Upper lobe of right lung (tissue), 1 donor: ENCODE data around the gene MCUR1. TPM values are rescaled to one million over a fixed set of nuclear protein-coding genes. Genes with fewer than 3 reads are reported as not detected.
"Not testable (repeated sequence)": the region's sequence is repeated elsewhere in the genome, so short reads cannot be mapped to it uniquely, and the experiment has no call there.

Experiments
- ATAC-seq: fragments of 200-7000 bp; cut with Tn5 transposase; one replicate; pipeline ENCODE4 v1.9.1; 2020; ENCODE audit warnings: mild to moderate bottlenecking, moderate library complexity
- DNase-seq: peaks from one replicate; pipeline ENCODE4 v3.0.0-alpha.2; 2020
- H3K27ac ChIP-seq: fragments of 200-600 bp; one replicate; pipeline ENCODE4 v1.8.0; 2022
- H3K27me3 ChIP-seq: fragments of 200-600 bp; one replicate; pipeline ENCODE4 v1.8.0; 2022; ENCODE audit warnings: mild to moderate bottlenecking
- H3K36me3 ChIP-seq: fragments of 200-600 bp; one replicate; pipeline ENCODE4 v1.8.0; 2022
- H3K4me1 ChIP-seq: fragments of 200-600 bp; one replicate; pipeline ENCODE4 v1.8.0; 2022
- H3K4me3 ChIP-seq: fragments of 200-600 bp; one replicate; pipeline ENCODE4 v1.8.0; 2022; ENCODE audit warnings: mild to moderate bottlenecking
- H3K9me3 ChIP-seq: fragments of 200-600 bp; one replicate; pipeline ENCODE4 v1.8.0; 2022
- CTCF ChIP-seq: fragments of 200-600 bp; IDR thresholded peaks from one replicate; pipeline ENCODE4 v1.8.0; 2022; ENCODE audit warnings: antibody characterized with exemption
- intact Hi-C: fragments of 100-400 bp; cut with DNase I; formaldehyde crosslinking; loops from one replicate; pipeline ENCODE4 v1.11.0; 2022
- long read RNA-seq: library from polyadenylated mRNA; unstranded; transcript quantifications from one replicate; pipeline ENCODE4 v2.0.0, GENCODE V29; 2021
- total RNA-seq: library from RNA; stranded (reverse); fragmentation: NEBNext Ultra II Directional; extraction: Animal tissue kit (Norgen Biotek cat#: 25700); gene quantifications from one replicate; pipeline ENCODE4 v1.2.1, GENCODE V29; 2021
- donor health status: DM: no; HTN: yes; CAD: no; lungs with severe emphysema.

Gene MCUR1
- total RNA-seq = 35.0 TPM
- long read RNA-seq, full-length matches to known transcripts = 35 of 49 reads
- long read RNA-seq, partial matches to known transcripts = 2 of 49 reads
- long read RNA-seq, other reads (novel, unspliced or antisense) = 12 of 49 reads

- ATAC-seq (peak; percentile 95), DNase-seq (peak; percentile 94)
- Histone ChIP-seq H3K27me3 (no peaks in the 10 kb centered on the region), H3K27ac (peak within 1 kb of the TSS; percentile 92), H3K36me3 (no peaks in the 10 kb centered on the region), H3K4me3 (peak within 1 kb of the TSS; percentile 85), H3K9me3 (no peaks in the 10 kb centered on the region), H3K4me1 (peaks cover 39% of the 10 kb centered on the region)
- intact Hi-C loops = no loop called here
- TF ChIP-seq CTCF = peak; percentile 8
These were observed at the start of gene MCUR1 for GRCh38 chr6:13814176-13814937. TSS of gene MCUR1 (minus strand) at chr6:13814557. CDS start at chr6:13814429, 128 bp downstream.

- TF ChIP-seq CTCF = no peak
- DNase-seq (no peak), ATAC-seq (peak; percentile 27)
- H3K27ac ChIP-seq = no peak overlapping the region
- H3K27me3 ChIP-seq = peaks cover 16% of the 10 kb centered on the region
- no peaks in the 10 kb centered on the region for H3K4me1 ChIP-seq
- intact Hi-C loops = no loop called here
- no peaks in the 10 kb centered on the region for H3K9me3 ChIP-seq
- no peaks in the 10 kb centered on the region for H3K36me3 ChIP-seq
- no peak overlapping the region for H3K4me3 ChIP-seq
These were observed 49.4 kb upstream of the MCUR1 start for GRCh38 chr6:13863699-13864155.

- H3K4me3 ChIP-seq, H3K4me1 ChIP-seq, DNase-seq, intact Hi-C loops, ATAC-seq, H3K9me3 ChIP-seq, H3K27ac ChIP-seq, H3K36me3 ChIP-seq: not testable (repeated sequence)
- H3K27me3 ChIP-seq = peaks cover 17% of the 10 kb centered on the region
These were observed 46.3 kb upstream of the MCUR1 start for GRCh38 chr6:13860556-13861185.

GRCh38 chr6:13859871-13860555, 45.7 kb upstream of the MCUR1 start:
- Histone ChIP-seq H3K4me3 (peak overlapping the region; percentile 33), H3K36me3 (no peaks in the 10 kb centered on the region), H3K27me3 (peaks cover 17% of the 10 kb centered on the region), H3K9me3 (no peaks in the 10 kb centered on the region), H3K27ac (no peak overlapping the region), H3K4me1 (no peaks in the 10 kb centered on the region)
- ATAC-seq (peak; percentile 48), DNase-seq (no peak)
- intact Hi-C loops = no loop called here
- no peak for TF ChIP-seq CTCF

GRCh38 chr6:13854716-13855250, 40.4 kb upstream of the MCUR1 start:
- no peaks in the 10 kb centered on the region for H3K36me3 ChIP-seq
- TF ChIP-seq CTCF = no peak
- intact Hi-C loops = no loop called here

More at GRCh38 chr6:13854716-13855250, 40.4 kb upstream of the MCUR1 start:
- ATAC-seq (no peak), DNase-seq (no peak)
- no peak overlapping the region for H3K4me3 ChIP-seq
- H3K9me3 ChIP-seq = no peaks in the 10 kb centered on the region
- no peak overlapping the region for H3K27ac ChIP-seq
- peaks cover 10% of the 10 kb centered on the region for H3K27me3 ChIP-seq
- H3K4me1 ChIP-seq = no peaks in the 10 kb centered on the region
